Effector CD8-positive, alpha-beta T cell (primary cell): Measurements from ENCODE around the gene SIGLEC6.

Source experiments
- DNase-seq: peaks from one replicate; lab custom pipeline; 2025; lab: John Stamatoyannopoulos, UW
- total RNA-seq, 4 experiments: gene quantifications; one replicate each; lab custom pipeline; 2026; lab: John Stamatoyannopoulos, UW

The SIGLEC6 gene
- 0 to 0.62 (median 0.10) reads per million in 4 experiments for total RNA-seq

- DNase-seq: no peak
Observed at GRCh38 chr19:51531349-51532315, at the start of gene SIGLEC6. Gene SIGLEC6, minus strand, starts transcription at chr19:51531670. Its CDS starts 22 bp downstream, at chr19:51531648.

- DNase-seq: no peak
Observed at GRCh38 chr19:51576850-51577249, 45.4 kb upstream of the SIGLEC6 start.

GRCh38 chr19:51573331-51573730 is 41.9 kb upstream of the SIGLEC6 start:
- DNase-seq: no peak

GRCh38 chr19:51572908-51573307 is 41.4 kb upstream of the SIGLEC6 start:
- DNase-seq: no peak

GRCh38 chr19:51572410-51572809 is 40.9 kb upstream of the SIGLEC6 start:
- no peak for DNase-seq

GRCh38 chr19:51571599-51571998 is 40.1 kb upstream of the SIGLEC6 start:
- no peak for DNase-seq

GRCh38 chr19:51570962-51571575 is 39.6 kb upstream of the SIGLEC6 start, which contains the start of gene ZNF175:
Gene ZNF175, plus strand, starts transcription at chr19:51571283. Its CDS starts 2,047 bp downstream, at chr19:51573330.
- peak; percentile 79 for DNase-seq

- DNase-seq: no peak
Observed at GRCh38 chr19:51568456-51568855, 37.0 kb upstream of the SIGLEC6 start.

- DNase-seq: no peak
Observed at GRCh38 chr19:51567583-51567982, 36.1 kb upstream of the SIGLEC6 start.

- no peak for DNase-seq
Observed at GRCh38 chr19:51566489-51567100, 35.1 kb upstream of the SIGLEC6 start.

- DNase-seq: no peak
Observed at GRCh38 chr19:51565583-51565982, 34.1 kb upstream of the SIGLEC6 start.

- no peak for DNase-seq
Observed at GRCh38 chr19:51564791-51565190, 33.3 kb upstream of the SIGLEC6 start.

GRCh38 chr19:51560339-51560738 is 28.9 kb upstream of the SIGLEC6 start:
- DNase-seq: no peak

GRCh38 chr19:51559240-51559639 is 27.8 kb upstream of the SIGLEC6 start:
- DNase-seq: no peak

GRCh38 chr19:51552996-51553725 is 21.7 kb upstream of the SIGLEC6 start:
- DNase-seq: no peak

- DNase-seq: no peak
Observed at GRCh38 chr19:51552608-51552995, 21.1 kb upstream of the SIGLEC6 start.

- DNase-seq: no peak
Observed at GRCh38 chr19:51551673-51552432, 20.4 kb upstream of the SIGLEC6 start.

- DNase-seq: no peak
Observed at GRCh38 chr19:51550848-51551672, 19.6 kb upstream of the SIGLEC6 start.

- no peak for DNase-seq
Observed at GRCh38 chr19:51549533-51550324, 18.3 kb upstream of the SIGLEC6 start.
